ENCODE results near the gene SCNN1G.

The SCNN1G gene

DNA sequence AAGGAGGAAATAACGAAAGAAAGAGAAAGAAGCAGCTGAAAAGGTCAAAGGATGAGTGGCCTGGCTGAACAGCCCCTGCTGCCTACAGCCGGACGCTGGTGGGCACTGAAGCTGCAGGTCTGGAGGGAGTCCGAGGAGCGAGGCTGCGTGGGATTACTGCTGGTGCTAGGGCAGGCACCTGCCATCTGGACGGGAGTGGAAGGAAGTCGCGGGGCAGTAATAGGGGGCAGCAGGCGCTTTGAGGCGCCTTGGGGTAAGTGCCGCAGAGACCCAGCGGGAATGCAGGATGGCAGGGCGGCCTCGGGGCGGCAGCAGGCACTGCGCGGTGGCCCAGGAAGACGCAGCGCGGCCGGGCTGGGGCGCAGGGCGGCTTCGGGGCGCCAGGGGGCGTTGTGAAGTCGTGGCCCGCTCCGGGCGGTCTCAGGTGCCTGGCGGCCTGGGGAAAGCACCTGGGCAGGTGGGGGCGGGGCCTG, 303 bp upstream of the SCNN1G start:
- peak; percentile 78 for TF ChIP-seq RAD21 (IDR thresholded peaks at IDR 0.05; ENCODE audit: low read depth)
- TF ChIP-seq TEAD4 (IDR thresholded peaks at IDR 0.05) = peak; percentile 36; the same call in 1 of the 2 replicates
- TF ChIP-seq TCF12 (IDR thresholded peaks at IDR 0.05; ENCODE audit: low read depth) = no peak
- TF ChIP-seq, protein P1, sequence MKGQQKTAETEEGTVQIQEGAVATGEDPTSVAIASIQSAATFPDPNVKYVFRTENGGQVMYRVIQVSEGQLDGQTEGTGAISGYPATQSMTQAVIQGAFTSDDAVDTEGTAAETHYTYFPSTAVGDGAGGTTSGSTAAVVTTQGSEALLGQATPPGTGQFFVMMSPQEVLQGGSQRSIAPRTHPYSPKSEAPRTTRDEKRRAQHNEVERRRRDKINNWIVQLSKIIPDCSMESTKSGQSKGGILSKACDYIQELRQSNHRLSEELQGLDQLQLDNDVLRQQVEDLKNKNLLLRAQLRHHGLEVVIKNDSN (IDR thresholded peaks at IDR 0.05) = no peak

DNA sequence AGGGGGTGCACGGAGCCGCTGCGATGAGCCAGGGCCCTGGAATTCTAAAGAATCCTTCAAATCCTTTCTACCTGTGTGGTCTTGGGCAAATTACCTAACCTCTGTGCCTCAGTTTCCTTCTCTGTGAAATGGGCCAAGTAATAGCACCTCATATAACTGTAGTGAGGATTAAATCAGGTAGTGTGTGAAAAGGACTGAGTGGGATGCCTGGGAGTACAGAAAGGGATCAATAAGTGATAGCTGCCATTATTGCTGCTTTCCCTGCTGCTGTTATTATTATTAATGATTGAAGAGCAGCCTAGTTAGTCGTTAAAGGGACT, 958 bp downstream of the SCNN1G start:
- TF ChIP-seq FOXM1 (IDR thresholded peaks at IDR 0.05; ENCODE audit: borderline replicate concordance, low read depth) (no peak), RAD21 (IDR thresholded peaks at IDR 0.05; ENCODE audit: low read depth) (no peak)
- TF ChIP-seq, protein P1 (IDR thresholded peaks at IDR 0.05) = no peak

DNA sequence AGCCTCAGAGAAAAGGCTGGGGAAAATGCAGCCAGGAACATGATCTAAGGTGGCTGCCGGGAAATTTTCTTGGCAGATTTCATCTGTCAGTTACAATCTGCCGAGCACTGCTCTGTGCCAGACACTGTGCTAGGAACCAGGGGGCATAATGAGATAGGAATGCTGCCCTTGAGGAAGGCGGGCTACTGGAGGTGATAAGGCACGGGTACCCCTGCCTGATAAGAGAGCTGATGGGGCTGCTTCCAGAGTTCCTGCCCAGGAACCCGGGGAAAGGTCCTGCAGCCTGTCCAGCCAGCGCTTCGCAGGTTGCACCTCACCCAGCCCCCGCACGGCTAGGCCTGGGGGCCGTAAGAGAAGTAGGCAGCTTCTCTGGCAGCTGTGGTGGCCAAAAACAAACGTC, 3.1 kb downstream of the SCNN1G start:
- no peak for TF ChIP-seq CEBPB (IDR thresholded peaks at IDR 0.05)
- TF ChIP-seq NFIC (IDR thresholded peaks at IDR 0.05) = no peak
- no peak for TF ChIP-seq TCF12 (IDR thresholded peaks at IDR 0.05; ENCODE audit: low read depth)
- no peak for TF ChIP-seq TEAD4 (IDR thresholded peaks at IDR 0.05)
- TF ChIP-seq, protein P2, sequence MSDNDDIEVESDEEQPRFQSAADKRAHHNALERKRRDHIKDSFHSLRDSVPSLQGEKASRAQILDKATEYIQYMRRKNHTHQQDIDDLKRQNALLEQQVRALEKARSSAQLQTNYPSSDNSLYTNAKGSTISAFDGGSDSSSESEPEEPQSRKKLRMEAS (IDR thresholded peaks at IDR 0.05) = no peak
- no peak for TF ChIP-seq EP300 (IDR thresholded peaks at IDR 0.05; ENCODE audit: borderline replicate concordance)
- TF ChIP-seq YY1 (IDR thresholded peaks at IDR 0.05; ENCODE audit: low read depth) = no peak
- TF ChIP-seq FOXM1 (IDR thresholded peaks at IDR 0.05; ENCODE audit: borderline replicate concordance, low read depth) = no peak
- no peak for TF ChIP-seq RAD21 (IDR thresholded peaks at IDR 0.05; ENCODE audit: low read depth)
- TF ChIP-seq ZBTB7A (IDR thresholded peaks at IDR 0.05; ENCODE audit: low read depth) = no peak
- TF ChIP-seq, protein P3, sequence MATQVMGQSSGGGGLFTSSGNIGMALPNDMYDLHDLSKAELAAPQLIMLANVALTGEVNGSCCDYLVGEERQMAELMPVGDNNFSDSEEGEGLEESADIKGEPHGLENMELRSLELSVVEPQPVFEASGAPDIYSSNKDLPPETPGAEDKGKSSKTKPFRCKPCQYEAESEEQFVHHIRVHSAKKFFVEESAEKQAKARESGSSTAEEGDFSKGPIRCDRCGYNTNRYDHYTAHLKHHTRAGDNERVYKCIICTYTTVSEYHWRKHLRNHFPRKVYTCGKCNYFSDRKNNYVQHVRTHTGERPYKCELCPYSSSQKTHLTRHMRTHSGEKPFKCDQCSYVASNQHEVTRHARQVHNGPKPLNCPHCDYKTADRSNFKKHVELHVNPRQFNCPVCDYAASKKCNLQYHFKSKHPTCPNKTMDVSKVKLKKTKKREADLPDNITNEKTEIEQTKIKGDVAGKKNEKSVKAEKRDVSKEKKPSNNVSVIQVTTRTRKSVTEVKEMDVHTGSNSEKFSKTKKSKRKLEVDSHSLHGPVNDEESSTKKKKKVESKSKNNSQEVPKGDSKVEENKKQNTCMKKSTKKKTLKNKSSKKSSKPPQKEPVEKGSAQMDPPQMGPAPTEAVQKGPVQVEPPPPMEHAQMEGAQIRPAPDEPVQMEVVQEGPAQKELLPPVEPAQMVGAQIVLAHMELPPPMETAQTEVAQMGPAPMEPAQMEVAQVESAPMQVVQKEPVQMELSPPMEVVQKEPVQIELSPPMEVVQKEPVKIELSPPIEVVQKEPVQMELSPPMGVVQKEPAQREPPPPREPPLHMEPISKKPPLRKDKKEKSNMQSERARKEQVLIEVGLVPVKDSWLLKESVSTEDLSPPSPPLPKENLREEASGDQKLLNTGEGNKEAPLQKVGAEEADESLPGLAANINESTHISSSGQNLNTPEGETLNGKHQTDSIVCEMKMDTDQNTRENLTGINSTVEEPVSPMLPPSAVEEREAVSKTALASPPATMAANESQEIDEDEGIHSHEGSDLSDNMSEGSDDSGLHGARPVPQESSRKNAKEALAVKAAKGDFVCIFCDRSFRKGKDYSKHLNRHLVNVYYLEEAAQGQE (IDR thresholded peaks at IDR 0.05; ENCODE audit: low read depth) = no peak
- TF ChIP-seq EGR1 (IDR thresholded peaks at IDR 0.05) = no peak

DNA sequence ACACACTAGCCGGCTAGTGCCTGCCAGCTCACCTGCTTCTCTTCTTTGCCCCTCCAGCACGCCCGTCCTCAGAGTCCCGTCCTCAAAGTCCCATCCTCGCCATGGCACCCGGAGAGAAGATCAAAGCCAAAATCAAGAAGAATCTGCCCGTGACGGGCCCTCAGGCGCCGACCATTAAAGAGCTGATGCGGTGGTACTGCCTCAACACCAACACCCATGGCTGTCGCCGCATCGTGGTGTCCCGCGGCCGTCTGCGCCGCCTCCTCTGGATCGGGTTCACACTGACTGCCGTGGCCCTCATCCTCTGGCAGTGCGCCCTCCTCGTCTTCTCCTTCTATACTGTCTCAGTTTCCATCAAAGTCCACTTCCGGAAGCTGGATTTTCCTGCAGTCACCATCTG, 3.6 kb downstream of the SCNN1G start:
- TF ChIP-seq CREB1 (IDR thresholded peaks at IDR 0.05; ENCODE audit: low read depth) (no peak), TAF1 (IDR thresholded peaks at IDR 0.05; ENCODE audit: low read depth) (no peak), CEBPB (IDR thresholded peaks at IDR 0.05) (no peak), EP300 (IDR thresholded peaks at IDR 0.05; ENCODE audit: borderline replicate concordance) (no peak), YY1 (IDR thresholded peaks at IDR 0.05; ENCODE audit: low read depth) (no peak), ZBTB7A (IDR thresholded peaks at IDR 0.05; ENCODE audit: low read depth) (no peak), TCF12 (IDR thresholded peaks at IDR 0.05; ENCODE audit: low read depth) (no peak), FOXM1 (IDR thresholded peaks at IDR 0.05; ENCODE audit: borderline replicate concordance, low read depth) (no peak), TEAD4 (IDR thresholded peaks at IDR 0.05) (no peak), RAD21 (IDR thresholded peaks at IDR 0.05; ENCODE audit: low read depth) (no peak), NFIC (IDR thresholded peaks at IDR 0.05) (no peak), EGR1 (IDR thresholded peaks at IDR 0.05) (no peak)
- TF ChIP-seq, protein P2 (IDR thresholded peaks at IDR 0.05) = no peak
- TF ChIP-seq, protein P1 (IDR thresholded peaks at IDR 0.05) = no peak
- TF ChIP-seq, protein P3 (IDR thresholded peaks at IDR 0.05; ENCODE audit: low read depth) = no peak

DNA sequence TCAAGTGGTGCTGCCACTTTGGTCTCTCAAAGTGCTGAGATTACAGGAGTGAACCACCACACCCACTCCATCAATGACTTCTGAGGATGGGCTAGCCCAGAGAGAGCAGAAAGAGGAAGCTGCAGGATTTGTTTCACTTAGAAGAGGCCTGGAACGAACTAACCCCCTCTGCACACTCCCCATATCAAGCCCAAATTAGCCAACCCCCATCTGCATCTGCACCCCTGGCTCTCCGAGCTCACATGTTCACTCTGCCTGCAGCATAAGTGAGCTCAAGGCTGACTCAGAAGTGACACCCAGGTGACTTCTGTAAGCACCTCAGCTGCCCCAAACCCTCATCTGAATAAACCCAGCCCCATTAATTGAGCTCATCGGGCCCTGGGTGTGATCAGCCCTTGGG, 4.8 kb downstream of the SCNN1G start:
- TF ChIP-seq, protein P3 (IDR thresholded peaks at IDR 0.05; ENCODE audit: low read depth) = no peak
- TF ChIP-seq, protein P2 (IDR thresholded peaks at IDR 0.05) = no peak
- TF ChIP-seq RAD21 (IDR thresholded peaks at IDR 0.05; ENCODE audit: low read depth) (no peak), CEBPB (IDR thresholded peaks at IDR 0.05) (no peak), TCF12 (IDR thresholded peaks at IDR 0.05; ENCODE audit: low read depth) (no peak), TEAD4 (IDR thresholded peaks at IDR 0.05) (no peak), EP300 (IDR thresholded peaks at IDR 0.05; ENCODE audit: borderline replicate concordance) (no peak), EGR1 (IDR thresholded peaks at IDR 0.05) (no peak), ZBTB7A (IDR thresholded peaks at IDR 0.05; ENCODE audit: low read depth) (no peak), TAF1 (IDR thresholded peaks at IDR 0.05; ENCODE audit: low read depth) (no peak), CREB1 (IDR thresholded peaks at IDR 0.05; ENCODE audit: low read depth) (no peak), NFIC (IDR thresholded peaks at IDR 0.05) (no peak), FOXM1 (IDR thresholded peaks at IDR 0.05; ENCODE audit: borderline replicate concordance, low read depth) (no peak), YY1 (IDR thresholded peaks at IDR 0.05; ENCODE audit: low read depth) (no peak)
- TF ChIP-seq, protein P1 (IDR thresholded peaks at IDR 0.05) = no peak

Data from Ishikawa (cell line).